MCF 10A (cell line): ENCODE data around the gene SGSH. TPM values are rescaled to one million over a fixed set of nuclear protein-coding genes. Genes with fewer than 3 reads are reported as not detected.
A peak's percentile ranks its signal among the peaks of the same experiment; 100 is the strongest.
"Not testable (repeated sequence)": the region's sequence is repeated elsewhere in the genome, so short reads cannot be mapped to it uniquely, and the experiment has no call there.

Experiments
- BruUV-seq: library from RNA; stranded (reverse); fragments of 400-500 nt; replicated peaks from 2 replicates; lab custom pipeline; 2021; lab: Mats Ljungman, UMichigan
- CTCF ChIA-PET: fragments of 300-600 bp; sonication (Branson Sonifier 250); formaldehyde crosslinking; extraction: SDS; loops from one replicate; lab custom pipeline; 2021; ENCODE audit warnings: antibody characterized with exemption, inconsistent platforms; lab: Yijun Ruan, JAX
- POLR2A ChIA-PET: fragments of 300-600, 350-650 bp; sonication (Branson Sonifier 250); formaldehyde crosslinking; extraction: SDS; loops from one replicate; lab custom pipeline; 2020; ENCODE audit warnings: antibody characterized with exemption, inconsistent platforms; lab: Yijun Ruan, JAX
- DNase-seq: peaks from one replicate; pipeline ENCODE4 v3.0.0-alpha.2; 2018; ENCODE audit not compliant: unreplicated experiment
- H3K27ac Mint-ChIP-seq: one replicate; pipeline ENCODE4 v1.8.0; 2022; ENCODE audit warnings: mild to moderate bottlenecking, low read depth, mixed read lengths; ENCODE audit not compliant: unreplicated experiment
- H3K27me3 Mint-ChIP-seq: one replicate; pipeline ENCODE4 v1.8.0; 2022; ENCODE audit warnings: mixed read lengths; ENCODE audit not compliant: insufficient read depth, unreplicated experiment
- H3K36me3 Mint-ChIP-seq: one replicate; pipeline ENCODE4 v1.8.0; 2022; ENCODE audit warnings: mild to moderate bottlenecking, moderate library complexity, mixed read lengths; ENCODE audit not compliant: insufficient read depth, unreplicated experiment
- H3K4me1 Mint-ChIP-seq: one replicate; pipeline ENCODE4 v1.8.0; 2022; ENCODE audit warnings: mixed read lengths; ENCODE audit not compliant: insufficient read depth, unreplicated experiment
- H3K4me3 Mint-ChIP-seq: one replicate; pipeline ENCODE4 v1.8.0; 2022; ENCODE audit warnings: mild to moderate bottlenecking, moderate library complexity, mixed read lengths; ENCODE audit not compliant: unreplicated experiment
- H3K9me3 Mint-ChIP-seq: one replicate; pipeline ENCODE4 v1.8.0; 2022; ENCODE audit warnings: mixed read lengths; ENCODE audit not compliant: unreplicated experiment
- intact Hi-C: fragments of 100-400 bp; cut with micrococcal nuclease; formaldehyde crosslinking; loops from 2 replicates; pipeline ENCODE4 v1.14.1; 2022
- total RNA-seq: library from RNA; stranded (reverse); gene quantifications from 2 replicates; pipeline ENCODE4 v1.2.3, GENCODE V29; 2022
- TF ChIP-seq, protein P1 (sequence below): fragments of 200-600 bp; IDR thresholded peaks from one replicate; pipeline ENCODE4 v1.8.0; 2022; ENCODE audit warnings: antibody characterized with exemption, mild to moderate bottlenecking; ENCODE audit not compliant: unreplicated experiment

The SGSH gene
- total RNA-seq, 1 experiment from 2014 or later: 42.0 TPM

DNA sequence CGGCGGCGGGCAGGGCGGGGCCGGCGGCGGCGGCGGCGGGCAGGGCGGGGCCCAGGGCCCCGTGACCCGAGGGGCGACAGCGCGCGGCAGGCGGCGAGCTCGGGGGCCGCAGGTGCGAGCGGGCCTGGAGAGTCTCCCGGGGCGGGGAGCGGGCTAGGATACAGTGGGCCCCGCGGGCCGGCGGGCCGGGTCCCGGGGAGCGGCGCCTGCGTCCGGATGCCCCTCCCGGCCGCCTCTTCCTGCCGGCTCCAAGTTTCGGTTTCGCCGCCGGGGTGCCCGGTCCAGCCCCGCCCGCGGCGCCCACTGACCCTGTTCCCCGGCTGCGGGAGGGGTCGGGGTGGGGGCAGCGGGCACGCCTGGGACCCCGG, 40.6 kb upstream of the SGSH start, which contains the start of gene RNF213:
TSS of gene RNF213 (plus strand) at position 62 of the 368 bp plus-strand sequence. CDS start 2,830 bp downstream, outside the sequence.
- H3K4me1 Mint-ChIP-seq: peaks cover 6% of the 10 kb centered on the region
- TF ChIP-seq, protein P1, sequence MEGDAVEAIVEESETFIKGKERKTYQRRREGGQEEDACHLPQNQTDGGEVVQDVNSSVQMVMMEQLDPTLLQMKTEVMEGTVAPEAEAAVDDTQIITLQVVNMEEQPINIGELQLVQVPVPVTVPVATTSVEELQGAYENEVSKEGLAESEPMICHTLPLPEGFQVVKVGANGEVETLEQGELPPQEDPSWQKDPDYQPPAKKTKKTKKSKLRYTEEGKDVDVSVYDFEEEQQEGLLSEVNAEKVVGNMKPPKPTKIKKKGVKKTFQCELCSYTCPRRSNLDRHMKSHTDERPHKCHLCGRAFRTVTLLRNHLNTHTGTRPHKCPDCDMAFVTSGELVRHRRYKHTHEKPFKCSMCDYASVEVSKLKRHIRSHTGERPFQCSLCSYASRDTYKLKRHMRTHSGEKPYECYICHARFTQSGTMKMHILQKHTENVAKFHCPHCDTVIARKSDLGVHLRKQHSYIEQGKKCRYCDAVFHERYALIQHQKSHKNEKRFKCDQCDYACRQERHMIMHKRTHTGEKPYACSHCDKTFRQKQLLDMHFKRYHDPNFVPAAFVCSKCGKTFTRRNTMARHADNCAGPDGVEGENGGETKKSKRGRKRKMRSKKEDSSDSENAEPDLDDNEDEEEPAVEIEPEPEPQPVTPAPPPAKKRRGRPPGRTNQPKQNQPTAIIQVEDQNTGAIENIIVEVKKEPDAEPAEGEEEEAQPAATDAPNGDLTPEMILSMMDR: no peak
- intact Hi-C loops: loop anchor here (1.0 kb wide), 1 partner anchor 18 kb away; no protein-coding TSS in a partner anchor
- no peaks in the 10 kb centered on the region for H3K9me3 Mint-ChIP-seq
- no peaks in the 10 kb centered on the region for H3K27me3 Mint-ChIP-seq
- ChIA-PET POLR2A (interaction anchor here (1.8 to 4.4 kb wide), 2 partner anchors 18 to 115 kb away, joined by 7 to 37 read pairs; no protein-coding TSS in a partner anchor), CTCF (no interaction called here)
- H3K27ac Mint-ChIP-seq: peak within 1 kb of the TSS; percentile 53
- H3K36me3 Mint-ChIP-seq: peaks cover 22% of the 10 kb centered on the region
- no TSS peak for BruUV-seq
- no peak for DNase-seq
- peak within 1 kb of the TSS; percentile 83 for H3K4me3 Mint-ChIP-seq

DNA sequence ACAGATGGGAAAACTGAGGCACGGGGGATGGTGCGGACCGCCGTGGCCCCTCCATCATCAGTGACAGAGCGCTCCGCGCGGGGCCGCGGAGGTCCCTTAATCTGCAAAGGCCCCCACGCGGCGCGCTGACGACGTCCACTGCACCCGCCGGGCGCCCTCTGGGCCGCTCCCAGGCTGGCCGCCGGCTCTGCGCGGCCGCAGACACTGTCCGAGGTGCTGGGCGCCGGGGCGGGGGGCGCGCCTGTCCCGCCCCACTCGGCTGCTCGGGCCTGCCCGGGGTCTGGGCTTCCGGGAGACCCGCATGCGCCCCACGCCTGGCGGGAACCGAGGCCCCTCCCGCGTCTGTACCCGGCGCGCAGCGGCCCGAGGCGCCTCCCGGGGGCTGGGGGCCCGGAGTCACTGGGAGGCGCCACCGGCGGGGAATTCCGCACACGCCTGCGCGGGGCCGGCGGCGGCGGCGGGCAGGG, 40.0 kb upstream of the SGSH start:
- Mint-ChIP-seq H3K36me3 (peaks cover 16% of the 10 kb centered on the region), H3K27me3 (no peaks in the 10 kb centered on the region), H3K4me3 (peak overlapping the region; percentile 83), H3K27ac (peak overlapping the region; percentile 42), H3K4me1 (peaks cover 6% of the 10 kb centered on the region), H3K9me3 (no peaks in the 10 kb centered on the region)
- POLR2A ChIA-PET: interaction anchor here (1.2 to 4.4 kb wide), 4 partner anchors 19 to 632 kb away, joined by 3 to 37 read pairs (median 5); no protein-coding TSS in a partner anchor
- intact Hi-C loops: loop anchor here (1.0 kb wide), 1 partner anchor 18 kb away; no protein-coding TSS in a partner anchor
- peak; percentile 52 for DNase-seq
- BruUV-seq: TSS peak; percentile 56
- CTCF ChIA-PET: interaction anchor here (0.5 kb wide), 1 partner anchor 254 kb away, joined by 5 read pairs; no protein-coding TSS in a partner anchor
- TF ChIP-seq, protein P1: no peak

DNA sequence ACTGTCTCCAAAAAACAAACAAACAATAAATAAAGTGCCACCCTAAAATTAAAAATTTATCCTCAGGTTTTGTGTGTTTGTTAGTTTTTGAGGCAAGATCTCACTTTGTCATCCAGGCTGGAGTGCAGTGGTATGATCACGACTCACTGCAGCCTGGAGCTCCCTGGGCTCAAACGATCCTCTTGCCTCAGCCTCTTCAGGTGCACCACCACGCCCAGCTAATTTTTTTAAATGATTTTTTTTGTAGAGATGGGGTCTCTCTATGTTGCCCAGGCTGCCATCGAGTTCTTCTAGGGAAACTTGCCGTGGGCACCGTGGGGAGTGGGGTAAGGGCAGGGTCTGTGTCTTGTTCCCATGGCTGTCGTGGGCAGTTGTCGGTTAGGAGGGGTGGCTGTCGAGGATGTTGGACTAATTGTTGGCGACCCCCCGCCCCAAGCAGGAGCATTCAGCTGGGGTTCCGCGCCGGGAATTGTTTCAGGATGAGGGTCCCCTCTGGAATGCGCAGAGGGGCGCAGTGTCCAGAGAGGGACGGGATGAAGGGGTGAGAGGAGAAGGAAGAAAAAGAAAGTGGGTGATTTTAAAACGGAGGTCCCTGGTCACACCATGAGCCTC, 39.4 kb upstream of the SGSH start:
- peaks cover 10% of the 10 kb centered on the region for H3K36me3 Mint-ChIP-seq
- intact Hi-C loops: loop anchor here (1.0 kb wide), 1 partner anchor 19 kb away; no protein-coding TSS in a partner anchor
- ChIA-PET CTCF (interaction anchor here (0.5 to 0.8 kb wide), 2 partner anchors 251 to 253 kb away, joined by 3 to 5 read pairs; no protein-coding TSS in a partner anchor), POLR2A (interaction anchor here (1.2 to 4.4 kb wide), 4 partner anchors 19 to 632 kb away, joined by 3 to 37 read pairs (median 5); no protein-coding TSS in a partner anchor)
- peaks cover 11% of the 10 kb centered on the region for H3K4me1 Mint-ChIP-seq
- no peaks in the 10 kb centered on the region for H3K27me3 Mint-ChIP-seq
- peak; percentile 21 for DNase-seq
- no peaks in the 10 kb centered on the region for H3K9me3 Mint-ChIP-seq
- H3K4me3 Mint-ChIP-seq: peak overlapping the region; percentile 83
- H3K27ac Mint-ChIP-seq: peak overlapping the region; percentile 42
- no TSS peak for BruUV-seq
- TF ChIP-seq, protein P1: no peak

DNA sequence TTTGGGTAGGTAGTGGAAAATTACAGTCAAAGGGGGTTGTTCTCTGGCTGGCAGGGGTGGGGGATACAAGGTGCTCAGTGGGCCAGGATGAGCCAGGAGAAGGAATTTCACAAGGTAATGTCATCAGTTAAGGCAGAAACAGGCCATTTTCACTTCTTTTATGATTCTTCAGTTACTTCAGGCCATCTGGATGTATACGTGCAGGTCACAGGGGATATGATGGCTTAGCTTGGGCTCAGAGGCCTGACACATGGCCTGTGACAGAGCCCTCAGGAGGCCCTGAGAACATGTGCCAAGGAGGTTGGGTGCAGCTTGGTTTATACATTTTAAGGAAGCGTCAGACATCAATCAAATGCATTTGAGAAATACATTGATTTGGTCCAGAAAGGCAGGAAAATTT, 38.2 kb upstream of the SGSH start:
- Mint-ChIP-seq H3K4me1 (peaks cover 18% of the 10 kb centered on the region), H3K4me3 (peak overlapping the region; percentile 83)
- CTCF ChIA-PET: interaction anchor here (0.5 to 0.7 kb wide), 3 partner anchors 24 to 209 kb away, joined by 3 to 4 read pairs (median 3); no protein-coding TSS in a partner anchor
- DNase-seq, intact Hi-C loops, H3K36me3 Mint-ChIP-seq, H3K9me3 Mint-ChIP-seq, H3K27ac Mint-ChIP-seq, BruUV-seq, H3K27me3 Mint-ChIP-seq: not testable (repeated sequence)
- POLR2A ChIA-PET: interaction anchor here (0.7 to 4.2 kb wide), 2 partner anchors 20 to 61 kb away, joined by 3 to 21 read pairs; no protein-coding TSS in a partner anchor
